RWPE1 (cell line): ENCODE data around the gene HECW1.
"Not testable (repeated sequence)": the region's sequence is repeated elsewhere in the genome, so short reads cannot be mapped to it uniquely, and the experiment has no call there.

Experiments used
- CTCF ChIA-PET: fragments of 350-600 bp; sonication (Branson Sonifier 250); formaldehyde crosslinking; extraction: SDS; loops from one replicate; lab custom pipeline; 2021; lab: Yijun Ruan, JAX
- POLR2A ChIA-PET: fragments of 400-600 bp; formaldehyde crosslinking; extraction: SDS; loops from one replicate; lab custom pipeline; 2020; ENCODE audit warnings: antibody characterized with exemption; ENCODE audit not compliant: low non-redundant PET; lab: Yijun Ruan, JAX
- DNase-seq: peaks from one replicate; pipeline ENCODE4 v3.0.0; 2012; ENCODE audit warnings: low spot score
- H3K27ac ChIP-seq: fragments of 450-650 bp; 2 replicates; pipeline ENCODE4 v1.5.1; 2017
- CTCF ChIP-seq: fragments of 450-650 bp; conservative IDR thresholded peaks from 2 replicates; pipeline ENCODE4 v1.5.1; 2017; ENCODE audit warnings: low read depth, mild to moderate bottlenecking

HECW1 gene

GRCh38 chr7:43589728-43590127 lies 477.3 kb downstream of the HECW1 start:
- no peak for TF ChIP-seq CTCF
- peak overlapping the region; percentile 37 for H3K27ac ChIP-seq
- DNase-seq, result no peak
- ChIA-PET CTCF (no interaction called here), POLR2A (no interaction called here)

- no peak for DNase-seq
- ChIA-PET POLR2A (no interaction called here), CTCF (interaction anchor here (0.5 kb wide), 1 partner anchor 1675 kb away, joined by 3 read pairs; no protein-coding TSS in a partner anchor)
- H3K27ac ChIP-seq, result no peak overlapping the region
- no peak for TF ChIP-seq CTCF
These were observed 478.6 kb downstream of the HECW1 start for GRCh38 chr7:43590862-43591557.

GRCh38 chr7:43591558-43592180 lies 479.2 kb downstream of the HECW1 start:
- ChIA-PET POLR2A (no interaction called here), CTCF (interaction anchor here (0.6 kb wide), 1 partner anchor 129 kb away, joined by 6 read pairs; no protein-coding TSS in a partner anchor)
- no peak for TF ChIP-seq CTCF
- peak; percentile 72 for DNase-seq
- no peak overlapping the region for H3K27ac ChIP-seq

- CTCF ChIA-PET, result interaction anchor here (0.6 kb wide), 2 partner anchors 129 to 1865 kb away, joined by 5 to 6 read pairs; no protein-coding TSS in a partner anchor
- TF ChIP-seq CTCF, result no peak
- DNase-seq, result no peak
- POLR2A ChIA-PET, result no interaction called here
- H3K27ac ChIP-seq, result peak overlapping the region; percentile 57
These were observed 479.9 kb downstream of the HECW1 start for GRCh38 chr7:43592326-43592725.

- DNase-seq, result no peak
- ChIA-PET POLR2A (no interaction called here), CTCF (no interaction called here)
- TF ChIP-seq CTCF, result no peak
- H3K27ac ChIP-seq, result no peak overlapping the region
These were observed 480.6 kb downstream of the HECW1 start for GRCh38 chr7:43593010-43593409.

- H3K27ac ChIP-seq, result peak overlapping the region; percentile 32; the same call in 1 of the 2 replicates
- POLR2A ChIA-PET, result no interaction called here
- CTCF ChIA-PET, result no interaction called here
- no peak for DNase-seq
- no peak for TF ChIP-seq CTCF
These were observed 481.6 kb downstream of the HECW1 start for GRCh38 chr7:43594020-43594419.

- POLR2A ChIA-PET, result interaction anchor here (0.6 kb wide), 1 partner anchor 10 kb away, joined by 3 read pairs; no protein-coding TSS in a partner anchor
- CTCF ChIA-PET, result interaction anchor here (0.6 to 0.7 kb wide), 3 partner anchors 14 to 103 kb away, joined by 3 to 5 read pairs (median 3); no protein-coding TSS in a partner anchor
These were observed 484.0 kb downstream of the HECW1 start for GRCh38 chr7:43596426-43596825.

More at GRCh38 chr7:43596426-43596825, 484.0 kb downstream of the HECW1 start:
- DNase-seq, result not testable (repeated sequence)
- peak overlapping the region; percentile 53 for H3K27ac ChIP-seq
